Mesendoderm (in vitro differentiated cells): ENCODE measurements around the gene CASKIN2. TPM values are rescaled to one million over a fixed set of nuclear protein-coding genes. Genes with fewer than 3 reads are reported as not detected.

Experiments
- DNase-seq: peaks from one replicate; pipeline ENCODE4 v3.0.0; 2013
- H2AK5ac ChIP-seq: 2 replicates; pipeline ENCODE4 v1.6.1; 2013; ENCODE audit warnings: low read length, inconsistent platforms
- H2BK120ac ChIP-seq: 2 replicates; pipeline ENCODE4 v1.6.1; 2013; ENCODE audit warnings: low read depth, mild to moderate bottlenecking, low read length, moderate library complexity, mixed read lengths
- H2BK15ac ChIP-seq: replicated peaks from 2 replicates; pipeline ENCODE4 v1.6.1; 2013; ENCODE audit warnings: low read depth, mild to moderate bottlenecking, moderate library complexity
- H2BK5ac ChIP-seq: 2 replicates; pipeline ENCODE4 v1.6.1; 2013; ENCODE audit warnings: low read length, inconsistent platforms
- H3K18ac ChIP-seq: 2 replicates; pipeline ENCODE4 v1.6.1; 2013; ENCODE audit warnings: mild to moderate bottlenecking, low read length, mixed read lengths
- H3K23ac ChIP-seq: one replicate; pipeline ENCODE4 v1.6.1; 2013; ENCODE audit warnings: low read length
- H3K27ac ChIP-seq: 2 replicates; pipeline ENCODE4 v1.5.1; 2013; ENCODE audit warnings: low read depth, mild to moderate bottlenecking, inconsistent platforms, low read length, moderate library complexity
- H3K27me3 ChIP-seq: 2 replicates; pipeline ENCODE4 v1.6.1; 2013; ENCODE audit warnings: low read length, control low read depth, mild to moderate bottlenecking, inconsistent platforms; ENCODE audit not compliant: insufficient read depth, poor library complexity
- H3K36me3 ChIP-seq: 2 replicates; pipeline ENCODE4 v1.6.1; 2013; ENCODE audit warnings: low read length, inconsistent platforms; ENCODE audit not compliant: control insufficient read depth, insufficient read depth
- H3K4ac ChIP-seq: one replicate; pipeline ENCODE4 v1.6.1; 2013; ENCODE audit warnings: low read depth, mild to moderate bottlenecking, low read length, moderate library complexity
- H3K4me1 ChIP-seq: 2 replicates; pipeline ENCODE4 v1.6.1; 2013; ENCODE audit warnings: low read depth, low read length, inconsistent platforms; ENCODE audit not compliant: control insufficient read depth
- H3K4me2 ChIP-seq: 2 replicates; pipeline ENCODE4 v1.6.1; 2013; ENCODE audit warnings: low read length
- H3K4me3 ChIP-seq: 2 replicates; pipeline ENCODE4 v1.5.1; 2013; ENCODE audit warnings: mild to moderate bottlenecking, low read length
- H3K56ac ChIP-seq: one replicate; pipeline ENCODE4 v1.6.1; 2013; ENCODE audit warnings: low read length
- H3K79me1 ChIP-seq: 2 replicates; pipeline ENCODE4 v1.6.1; 2013; ENCODE audit warnings: low read length, inconsistent platforms
- H3K79me2 ChIP-seq: 2 replicates; pipeline ENCODE4 v1.6.1; 2013; ENCODE audit warnings: mild to moderate bottlenecking, low read length; ENCODE audit not compliant: control insufficient read depth, insufficient read depth
- H3K9ac ChIP-seq: 2 replicates; pipeline ENCODE4 v1.6.1; 2013; ENCODE audit warnings: low read length, inconsistent platforms
- H4K5ac ChIP-seq: one replicate; pipeline ENCODE4 v1.6.1; 2013; ENCODE audit warnings: low read length
- H4K8ac ChIP-seq: one replicate; pipeline ENCODE4 v1.6.1; 2013; ENCODE audit warnings: low read depth, mild to moderate bottlenecking, control low read depth, low read length, moderate library complexity
- WGBS: extraction: QIAGEN DNeasy Blood & Tissue Kit; methylation state at CpG from one replicate; pipeline ENCODE4 v1.1.7; 2013; ENCODE audit warnings: low lambda C conversion rate, missing lambda C conversion rate; ENCODE audit not compliant: insufficient coverage; ENCODE audit errors: extremely low coverage; 5-methylcytosine and 5-hydroxymethylcytosine counted together
- polyA plus RNA-seq, 2 experiments: library from polyadenylated mRNA; stranded (reverse); fragments of 200-250 nt; gene quantifications; one replicate each; pipeline ENCODE4 v1.2.3, GENCODE V29; 2013

The CASKIN2 gene, protein sequence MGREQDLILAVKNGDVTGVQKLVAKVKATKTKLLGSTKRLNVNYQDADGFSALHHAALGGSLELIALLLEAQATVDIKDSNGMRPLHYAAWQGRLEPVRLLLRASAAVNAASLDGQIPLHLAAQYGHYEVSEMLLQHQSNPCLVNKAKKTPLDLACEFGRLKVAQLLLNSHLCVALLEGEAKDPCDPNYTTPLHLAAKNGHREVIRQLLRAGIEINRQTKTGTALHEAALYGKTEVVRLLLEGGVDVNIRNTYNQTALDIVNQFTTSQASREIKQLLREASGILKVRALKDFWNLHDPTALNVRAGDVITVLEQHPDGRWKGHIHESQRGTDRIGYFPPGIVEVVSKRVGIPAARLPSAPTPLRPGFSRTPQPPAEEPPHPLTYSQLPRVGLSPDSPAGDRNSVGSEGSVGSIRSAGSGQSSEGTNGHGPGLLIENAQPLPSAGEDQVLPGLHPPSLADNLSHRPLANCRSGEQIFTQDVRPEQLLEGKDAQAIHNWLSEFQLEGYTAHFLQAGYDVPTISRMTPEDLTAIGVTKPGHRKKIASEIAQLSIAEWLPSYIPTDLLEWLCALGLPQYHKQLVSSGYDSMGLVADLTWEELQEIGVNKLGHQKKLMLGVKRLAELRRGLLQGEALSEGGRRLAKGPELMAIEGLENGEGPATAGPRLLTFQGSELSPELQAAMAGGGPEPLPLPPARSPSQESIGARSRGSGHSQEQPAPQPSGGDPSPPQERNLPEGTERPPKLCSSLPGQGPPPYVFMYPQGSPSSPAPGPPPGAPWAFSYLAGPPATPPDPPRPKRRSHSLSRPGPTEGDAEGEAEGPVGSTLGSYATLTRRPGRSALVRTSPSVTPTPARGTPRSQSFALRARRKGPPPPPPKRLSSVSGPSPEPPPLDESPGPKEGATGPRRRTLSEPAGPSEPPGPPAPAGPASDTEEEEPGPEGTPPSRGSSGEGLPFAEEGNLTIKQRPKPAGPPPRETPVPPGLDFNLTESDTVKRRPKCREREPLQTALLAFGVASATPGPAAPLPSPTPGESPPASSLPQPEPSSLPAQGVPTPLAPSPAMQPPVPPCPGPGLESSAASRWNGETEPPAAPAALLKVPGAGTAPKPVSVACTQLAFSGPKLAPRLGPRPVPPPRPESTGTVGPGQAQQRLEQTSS (N-terminal part only)
- 11.7 TPM for polyA plus RNA-seq (2013, experiment 1 of 2)
- 12.0 TPM for polyA plus RNA-seq (2013, experiment 2 of 2)

- H2BK120ac ChIP-seq: peak within 1 kb of the TSS; percentile 52
- H4K8ac ChIP-seq: no peak within 1 kb of the TSS
- H3K23ac ChIP-seq: no peak within 1 kb of the TSS
- peak within 1 kb of the TSS; percentile 89 for H3K56ac ChIP-seq
- peak within 1 kb of the TSS; percentile 85 for H3K9ac ChIP-seq
- peak within 1 kb of the TSS; percentile 100 for H3K4me2 ChIP-seq
- no peak within 1 kb of the TSS for H2AK5ac ChIP-seq
- peaks cover 14% of the 10 kb centered on the region for H3K79me1 ChIP-seq
- no peak within 1 kb of the TSS for H2BK5ac ChIP-seq
- peaks cover 2% of the 10 kb centered on the region for H3K79me2 ChIP-seq
- peak within 1 kb of the TSS; percentile 89 for H3K4ac ChIP-seq
- no peaks in the 10 kb centered on the region for H3K27me3 ChIP-seq
- H3K18ac ChIP-seq: peak within 1 kb of the TSS; percentile 94
- H3K36me3 ChIP-seq: no peaks in the 10 kb centered on the region
- peak within 1 kb of the TSS; percentile 67 for H3K4me3 ChIP-seq
- H2BK15ac ChIP-seq: no peak within 1 kb of the TSS
- peak; percentile 94 for DNase-seq
- no CpG with 5 or more reads among the region's 78 CpGs for WGBS
- H3K27ac ChIP-seq: peak within 1 kb of the TSS; percentile 31
- H4K5ac ChIP-seq: no peak within 1 kb of the TSS
- peaks cover 3% of the 10 kb centered on the region for H3K4me1 ChIP-seq
Observed at GRCh38 chr17:75515496-75516254, at the start of gene CASKIN2. Gene CASKIN2, minus strand, starts transcription at chr17:75515537. Its CDS starts 1,733 bp downstream, at chr17:75513804.

DNA sequence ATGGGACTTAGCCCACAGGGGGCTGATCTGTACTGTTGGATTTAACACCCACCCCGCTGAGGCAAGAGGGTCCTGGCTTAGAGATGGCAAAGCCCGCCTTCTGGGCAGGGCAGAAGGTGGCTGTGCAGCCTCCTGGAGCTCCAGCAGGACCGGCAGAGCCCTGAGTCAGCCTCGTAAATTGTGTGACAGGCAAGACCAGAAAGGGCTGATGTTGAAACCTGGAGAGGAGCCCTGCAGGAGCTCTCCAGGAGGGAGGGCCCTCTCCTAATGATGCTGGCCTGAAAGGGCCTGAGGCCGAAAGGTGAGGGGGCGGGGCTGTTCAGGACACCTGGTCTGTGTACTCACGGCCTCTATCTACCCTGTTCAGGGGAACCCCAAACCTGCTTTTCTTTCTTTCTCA lies 49.7 kb upstream of the CASKIN2 start:
- Histone ChIP-seq H3K79me2 (no peaks in the 10 kb centered on the region), H4K8ac (no peak overlapping the region), H3K27me3 (no peaks in the 10 kb centered on the region), H3K9ac (no peak overlapping the region), H2BK5ac (no peak overlapping the region), H2BK120ac (no peak overlapping the region), H3K4ac (no peak overlapping the region), H3K18ac (no peak overlapping the region), H2AK5ac (no peak overlapping the region), H3K36me3 (no peaks in the 10 kb centered on the region), H3K4me3 (no peak overlapping the region), H2BK15ac (no peak overlapping the region), H3K27ac (no peak overlapping the region), H3K4me2 (no peak overlapping the region), H3K23ac (no peak overlapping the region), H4K5ac (no peak overlapping the region), H3K79me1 (no peaks in the 10 kb centered on the region), H3K4me1 (no peaks in the 10 kb centered on the region), H3K56ac (no peak overlapping the region)
- DNase-seq: no peak
- WGBS: no CpG with 5 or more reads among the region's 7 CpGs

GRCh38 chr17:75564195-75564594 lies 48.9 kb upstream of the CASKIN2 start:
- no peaks in the 10 kb centered on the region for H3K79me2 ChIP-seq
- no peak overlapping the region for H2BK5ac ChIP-seq
- no peaks in the 10 kb centered on the region for H3K27me3 ChIP-seq
- H4K5ac ChIP-seq: no peak overlapping the region
- no peak overlapping the region for H2BK15ac ChIP-seq
- H3K36me3 ChIP-seq: no peaks in the 10 kb centered on the region
- no peak overlapping the region for H3K4me3 ChIP-seq
- no peaks in the 10 kb centered on the region for H3K4me1 ChIP-seq
- H2AK5ac ChIP-seq: no peak overlapping the region
- no peak overlapping the region for H3K27ac ChIP-seq
- no peaks in the 10 kb centered on the region for H3K79me1 ChIP-seq
- no peak for DNase-seq
- H3K9ac ChIP-seq: no peak overlapping the region
- H3K23ac ChIP-seq: no peak overlapping the region
- H3K56ac ChIP-seq: no peak overlapping the region
- no peak overlapping the region for H3K4me2 ChIP-seq
- no CpG with 5 or more reads among the region's 11 CpGs for WGBS
- no peak overlapping the region for H4K8ac ChIP-seq
- no peak overlapping the region for H3K18ac ChIP-seq
- H3K4ac ChIP-seq: no peak overlapping the region
- no peak overlapping the region for H2BK120ac ChIP-seq

- Histone ChIP-seq H2BK15ac (no peak overlapping the region), H3K23ac (no peak overlapping the region), H3K27ac (no peak overlapping the region), H3K79me2 (no peaks in the 10 kb centered on the region), H3K56ac (no peak overlapping the region), H3K4me1 (no peaks in the 10 kb centered on the region), H2AK5ac (no peak overlapping the region), H3K9ac (no peak overlapping the region), H3K27me3 (no peaks in the 10 kb centered on the region), H3K18ac (no peak overlapping the region), H2BK120ac (no peak overlapping the region), H4K8ac (no peak overlapping the region), H2BK5ac (no peak overlapping the region), H3K4ac (no peak overlapping the region), H3K4me2 (no peak overlapping the region), H4K5ac (no peak overlapping the region), H3K4me3 (no peak overlapping the region), H3K36me3 (no peaks in the 10 kb centered on the region), H3K79me1 (no peaks in the 10 kb centered on the region)
- WGBS: no CpG with 5 or more reads among the region's 28 CpGs
- DNase-seq: no peak
Observed at GRCh38 chr17:75563063-75563758, 47.9 kb upstream of the CASKIN2 start.
